PC-3 (cell line): Measurements from ENCODE around the gene NDUFAF2.

ENCODE experiments used
- EZH2phosphoT487 ChIP-seq: fragments of 300-600 bp; sonication (generic); IDR thresholded peaks from 2 replicates; pipeline ENCODE4 v1.6.1; 2018; ENCODE audit warnings: mild to moderate bottlenecking, antibody characterized with exemption, low read length, borderline replicate concordance
- TF ChIP-seq, protein P1 (sequence below): fragments of 300-600 bp; sonication (generic); conservative IDR thresholded peaks from 2 replicates; pipeline ENCODE4 v1.5.1; 2017; ENCODE audit warnings: antibody characterized with exemption, low read depth, mild to moderate bottlenecking, low read length

DNA sequence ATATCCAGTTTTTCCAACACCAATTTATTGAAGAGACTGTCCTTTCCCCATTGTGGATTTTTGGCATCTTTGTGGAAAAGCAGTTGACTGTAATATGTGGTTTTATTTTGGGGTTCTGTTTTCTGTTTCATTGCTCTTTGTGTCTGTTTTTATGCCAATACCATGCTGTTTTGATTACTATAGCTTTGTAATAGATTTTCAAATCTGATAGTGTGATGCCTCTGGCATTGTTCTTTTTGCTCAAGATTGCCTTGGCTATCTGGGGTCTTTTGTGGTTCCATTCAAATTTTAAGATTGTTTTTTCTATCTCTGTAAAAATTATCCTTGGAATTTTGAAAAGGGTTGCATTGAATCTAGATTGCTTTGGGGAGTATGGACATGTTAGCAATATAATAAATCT is 99.5 kb downstream of the NDUFAF2 start:
- TF ChIP-seq, protein P1, sequence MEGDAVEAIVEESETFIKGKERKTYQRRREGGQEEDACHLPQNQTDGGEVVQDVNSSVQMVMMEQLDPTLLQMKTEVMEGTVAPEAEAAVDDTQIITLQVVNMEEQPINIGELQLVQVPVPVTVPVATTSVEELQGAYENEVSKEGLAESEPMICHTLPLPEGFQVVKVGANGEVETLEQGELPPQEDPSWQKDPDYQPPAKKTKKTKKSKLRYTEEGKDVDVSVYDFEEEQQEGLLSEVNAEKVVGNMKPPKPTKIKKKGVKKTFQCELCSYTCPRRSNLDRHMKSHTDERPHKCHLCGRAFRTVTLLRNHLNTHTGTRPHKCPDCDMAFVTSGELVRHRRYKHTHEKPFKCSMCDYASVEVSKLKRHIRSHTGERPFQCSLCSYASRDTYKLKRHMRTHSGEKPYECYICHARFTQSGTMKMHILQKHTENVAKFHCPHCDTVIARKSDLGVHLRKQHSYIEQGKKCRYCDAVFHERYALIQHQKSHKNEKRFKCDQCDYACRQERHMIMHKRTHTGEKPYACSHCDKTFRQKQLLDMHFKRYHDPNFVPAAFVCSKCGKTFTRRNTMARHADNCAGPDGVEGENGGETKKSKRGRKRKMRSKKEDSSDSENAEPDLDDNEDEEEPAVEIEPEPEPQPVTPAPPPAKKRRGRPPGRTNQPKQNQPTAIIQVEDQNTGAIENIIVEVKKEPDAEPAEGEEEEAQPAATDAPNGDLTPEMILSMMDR: no peak
- TF ChIP-seq EZH2phosphoT487: no peak
